Measurements from ENCODE around the gene CASS4.

- TF ChIP-seq CTCF (IDR thresholded peaks at IDR 0.05) (no peak), POLR2A (IDR thresholded peaks at IDR 0.05) (no peak), POLR2AphosphoS5 (IDR thresholded peaks at IDR 0.05) (no peak)
Observed at GRCh38 chr20:56393653-56394052, 18.4 kb upstream of the CASS4 start.
